Upper lobe of left lung (tissue), 6 donors: ENCODE measurements around the gene DMAP1. TPM values are rescaled to one million over a fixed set of nuclear protein-coding genes. Genes with fewer than 3 reads are reported as not detected.
"Not testable (repeated sequence)": the region's sequence is repeated elsewhere in the genome, so short reads cannot be mapped to it uniquely, and the experiment has no call there.

Source experiments
- ATAC-seq, 2 donors: fragments of 200-7000 bp; cut with Tn5 transposase; one replicate each; pipeline ENCODE4 v1.9.1; 2022; ENCODE audit warnings: mild to moderate bottlenecking in 2 of 2, moderate library complexity in 2 of 2; ENCODE audit not compliant: low FRiP score in 2 of 2
- DNase-seq, 2 donors: peaks; one replicate each; pipeline ENCODE4 v3.0.0-alpha.2; 2019 to 2020
- H3K27ac ChIP-seq, 4 donors: fragments of 200-600 bp; sonication (generic); one replicate each; pipeline ENCODE4 v1.5.1; 2016 to 2019
- H3K27me3 ChIP-seq, 4 donors: fragments of 200-600 bp; sonication (generic); one replicate each; pipeline ENCODE4 v1.5.1; 2017 to 2019
- H3K36me3 ChIP-seq, 4 donors: fragments of 200-600 bp; sonication (generic); one replicate each; pipeline ENCODE4 v1.5.1; 2016 to 2019
- H3K4me1 ChIP-seq, 4 donors: fragments of 200-600 bp; sonication (generic); one replicate each; pipeline ENCODE4 v1.5.1; 2018 to 2019
- H3K4me3 ChIP-seq, 4 donors: fragments of 200-600 bp; sonication (generic); one replicate each; pipeline ENCODE4 v1.5.1; 2017 to 2019; ENCODE audit warnings: mild to moderate bottlenecking in 2 of 4, moderate library complexity in 1 of 4
- H3K9me3 ChIP-seq, 4 donors: fragments of 200-600 bp; sonication (generic); one replicate each; pipeline ENCODE4 v1.5.1; 2018 to 2019
- EP300 ChIP-seq, 4 donors: sonication (generic); formaldehyde crosslinking; IDR thresholded peaks; one replicate each; pipeline ENCODE4 v1.5.1; 2017; ENCODE audit warnings: antibody characterized with exemption in 4 of 4, control low read depth in 2 of 4
- POLR2A ChIP-seq, 4 donors: fragments of 450-650 bp; IDR thresholded peaks; one replicate each; pipeline ENCODE4 v1.5.1; 2016 to 2017; ENCODE audit warnings: antibody characterized with exemption in 4 of 4, mild to moderate bottlenecking in 2 of 4
- POLR2AphosphoS5 ChIP-seq, 2 donors: sonication (generic); formaldehyde crosslinking; IDR thresholded peaks; one replicate each; pipeline ENCODE4 v1.5.1; 2017; ENCODE audit warnings: antibody characterized with exemption in 2 of 2
- whole genome bisulfite sequencing, 2 donors: methylation state at CpG; one replicate each; pipeline ENCODE4 v1.1.5; 2017 to 2018; 5-methylcytosine and 5-hydroxymethylcytosine counted together
- total RNA-seq, 6 donors: library from RNA; depleted of rRNA in 4 of 6; stranded (reverse); fragments of >200 nt in 4 of 6; gene quantifications; one replicate each; pipeline versions ENCODE4 v1.1.0 to v1.2.1, GENCODE V29; 2016 to 2021
- TF ChIP-seq, protein P1 (sequence below), 6 experiments: fragments of 450-650 bp in 4 of 6; fragments of 200-600 bp in 2 of 6; sonication (generic) in 2 of 6; IDR thresholded peaks; one replicate each; pipeline ENCODE4 v1.5.1; 2016 to 2019; ENCODE audit warnings: antibody characterized with exemption in 6 of 6
- donor health status: DM: no; HTN: no; CAD: no; lungs with moderate emphysema.
- donor health status: DM: no; HTN: yes; CAD: no; lungs with severe emphysema.

DMAP1 gene
- total RNA-seq, 6 donors from 2014 or later, result 32.1 to 236 (median 39.7) TPM

DNA sequence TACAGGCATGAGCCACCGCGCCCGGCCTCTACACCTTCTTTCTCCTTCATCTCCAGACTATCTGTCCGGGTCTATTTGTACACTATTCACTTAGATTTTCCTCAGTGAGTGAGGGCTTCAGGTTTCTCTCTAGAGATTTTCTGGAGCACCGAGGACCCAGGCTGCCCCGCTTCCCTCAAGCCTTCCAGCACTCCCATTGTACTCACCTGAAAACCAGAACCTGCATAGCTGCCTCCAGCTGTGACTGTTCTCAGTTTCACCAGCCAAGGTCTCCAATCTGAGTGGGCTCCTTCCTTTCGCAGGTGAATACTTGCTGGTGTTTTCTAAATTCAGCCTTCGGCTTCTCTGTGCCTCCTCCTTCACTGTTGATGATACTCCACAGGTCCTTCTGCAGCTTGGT, 12.9 kb upstream of the DMAP1 start:
- no peak overlapping the region for H3K27ac ChIP-seq
- H3K27me3 ChIP-seq, result no peaks in the 10 kb centered on the region
- H3K9me3 ChIP-seq, result no peaks in the 10 kb centered on the region
- ATAC-seq (no peak), DNase-seq (no peak)
- no peak overlapping the region for H3K4me3 ChIP-seq
- H3K36me3 ChIP-seq, result no peaks in the 10 kb centered on the region
- 85 to 93% methylated on average over 8 of the region's 8 CpGs for WGBS, 2 donors
- no peak for TF ChIP-seq POLR2AphosphoS5 (IDR thresholded peaks at IDR 0.05)
- TF ChIP-seq, protein P1, sequence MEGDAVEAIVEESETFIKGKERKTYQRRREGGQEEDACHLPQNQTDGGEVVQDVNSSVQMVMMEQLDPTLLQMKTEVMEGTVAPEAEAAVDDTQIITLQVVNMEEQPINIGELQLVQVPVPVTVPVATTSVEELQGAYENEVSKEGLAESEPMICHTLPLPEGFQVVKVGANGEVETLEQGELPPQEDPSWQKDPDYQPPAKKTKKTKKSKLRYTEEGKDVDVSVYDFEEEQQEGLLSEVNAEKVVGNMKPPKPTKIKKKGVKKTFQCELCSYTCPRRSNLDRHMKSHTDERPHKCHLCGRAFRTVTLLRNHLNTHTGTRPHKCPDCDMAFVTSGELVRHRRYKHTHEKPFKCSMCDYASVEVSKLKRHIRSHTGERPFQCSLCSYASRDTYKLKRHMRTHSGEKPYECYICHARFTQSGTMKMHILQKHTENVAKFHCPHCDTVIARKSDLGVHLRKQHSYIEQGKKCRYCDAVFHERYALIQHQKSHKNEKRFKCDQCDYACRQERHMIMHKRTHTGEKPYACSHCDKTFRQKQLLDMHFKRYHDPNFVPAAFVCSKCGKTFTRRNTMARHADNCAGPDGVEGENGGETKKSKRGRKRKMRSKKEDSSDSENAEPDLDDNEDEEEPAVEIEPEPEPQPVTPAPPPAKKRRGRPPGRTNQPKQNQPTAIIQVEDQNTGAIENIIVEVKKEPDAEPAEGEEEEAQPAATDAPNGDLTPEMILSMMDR (IDR thresholded peaks at IDR 0.05), result no peak
- no peak for TF ChIP-seq POLR2A (IDR thresholded peaks at IDR 0.05)
- no peak for TF ChIP-seq EP300 (IDR thresholded peaks at IDR 0.05)
- no peaks in the 10 kb centered on the region for H3K4me1 ChIP-seq

DNA sequence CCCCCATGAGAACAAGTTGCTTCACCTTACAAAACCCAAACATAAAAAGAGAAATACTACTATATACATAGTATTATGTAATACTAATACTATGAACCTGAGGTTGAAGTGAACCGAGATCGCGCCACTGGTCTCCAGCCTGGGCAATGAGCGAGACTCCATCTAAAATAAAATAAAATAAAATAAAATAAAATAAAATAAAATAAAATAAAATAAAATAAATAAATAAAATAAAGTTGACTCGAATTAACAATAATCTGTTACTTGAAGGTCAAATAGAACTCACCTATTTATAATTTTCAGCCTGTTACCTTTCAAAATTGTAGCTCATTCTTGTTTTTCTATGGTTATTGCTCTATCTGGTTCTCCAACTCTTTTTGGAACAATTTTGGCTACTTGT, 6.7 kb upstream of the DMAP1 start:
- not testable (repeated sequence) for H3K36me3 ChIP-seq, H3K9me3 ChIP-seq, H3K4me1 ChIP-seq, H3K27ac ChIP-seq, ATAC-seq, H3K4me3 ChIP-seq, DNase-seq, H3K27me3 ChIP-seq
- WGBS, 2 donors, result 80 to 91% methylated on average over 5 of the region's 5 CpGs

DNA sequence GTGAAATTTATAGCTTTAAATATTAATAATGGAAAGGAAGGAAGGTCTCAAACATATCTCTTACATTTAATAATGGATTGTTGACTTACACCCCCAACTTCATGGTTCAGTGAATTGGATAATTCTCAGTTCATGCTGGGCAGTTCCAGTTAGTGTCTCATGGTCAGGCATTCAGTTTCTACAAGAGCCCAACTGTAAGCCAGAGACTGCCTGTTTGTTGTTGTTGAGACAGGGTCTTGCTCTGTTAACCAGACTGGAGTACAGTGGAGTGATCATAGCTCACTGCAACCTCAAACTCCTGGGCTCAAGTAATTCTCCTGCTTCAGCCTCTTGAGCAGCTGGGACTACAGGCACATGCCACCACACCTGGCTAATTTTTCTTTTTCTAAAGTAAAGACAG, 5.0 kb upstream of the DMAP1 start:
- ATAC-seq (no peak), DNase-seq (no peak)
- H3K27ac ChIP-seq, result no peak overlapping the region
- peaks cover 6 to 10% (median 8%) of the 10 kb centered on the region in 4 donors for H3K4me1 ChIP-seq
- TF ChIP-seq POLR2A (IDR thresholded peaks at IDR 0.05) (no peak), POLR2AphosphoS5 (IDR thresholded peaks at IDR 0.05) (no peak)
- TF ChIP-seq, protein P1 (IDR thresholded peaks at IDR 0.05), result no peak
- H3K36me3 ChIP-seq, result no peaks in the 10 kb centered on the region
- no peaks in the 10 kb centered on the region for H3K27me3 ChIP-seq
- H3K4me3 ChIP-seq, result no peak overlapping the region
- no peaks in the 10 kb centered on the region for H3K9me3 ChIP-seq

DNA sequence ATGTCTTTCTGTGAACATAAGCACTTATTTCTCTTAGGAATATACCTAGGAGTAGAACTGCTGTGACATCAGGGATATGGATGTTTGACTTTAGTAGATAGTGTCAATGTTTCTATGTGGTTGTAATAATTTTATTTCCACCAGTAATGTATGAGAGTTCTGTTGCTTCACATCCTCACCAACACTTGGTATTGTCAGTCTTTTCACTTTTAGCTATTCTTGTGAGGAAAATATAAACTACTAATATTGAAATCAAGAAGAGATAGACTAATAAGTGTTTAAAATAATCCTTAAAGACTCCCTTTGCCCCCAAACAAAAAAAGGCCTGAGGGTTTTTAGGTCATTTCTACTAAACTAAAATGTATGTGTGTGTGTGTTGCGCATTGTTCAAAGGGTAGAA, 2.7 kb upstream of the DMAP1 start:
- Histone ChIP-seq H3K9me3 (no peaks in the 10 kb centered on the region), H3K36me3 (peaks cover 0 to 8% (median 4%) of the 10 kb centered on the region in 4 donors), H3K27me3 (no peaks in the 10 kb centered on the region), H3K4me1 (peaks cover 14 to 21% (median 17%) of the 10 kb centered on the region in 4 donors), H3K4me3 (no peak overlapping the region), H3K27ac (no peak overlapping the region)
- DNase-seq (no peak), ATAC-seq (no peak)
- WGBS, 2 donors, result 94 to 95% methylated on average over 1 of the region's 1 CpG
- TF ChIP-seq EP300 (IDR thresholded peaks at IDR 0.05), result no peak
- no peak for TF ChIP-seq POLR2AphosphoS5 (IDR thresholded peaks at IDR 0.05)
- TF ChIP-seq, protein P1 (IDR thresholded peaks at IDR 0.05), result no peak
- TF ChIP-seq POLR2A (IDR thresholded peaks at IDR 0.05), result no peak

DNA sequence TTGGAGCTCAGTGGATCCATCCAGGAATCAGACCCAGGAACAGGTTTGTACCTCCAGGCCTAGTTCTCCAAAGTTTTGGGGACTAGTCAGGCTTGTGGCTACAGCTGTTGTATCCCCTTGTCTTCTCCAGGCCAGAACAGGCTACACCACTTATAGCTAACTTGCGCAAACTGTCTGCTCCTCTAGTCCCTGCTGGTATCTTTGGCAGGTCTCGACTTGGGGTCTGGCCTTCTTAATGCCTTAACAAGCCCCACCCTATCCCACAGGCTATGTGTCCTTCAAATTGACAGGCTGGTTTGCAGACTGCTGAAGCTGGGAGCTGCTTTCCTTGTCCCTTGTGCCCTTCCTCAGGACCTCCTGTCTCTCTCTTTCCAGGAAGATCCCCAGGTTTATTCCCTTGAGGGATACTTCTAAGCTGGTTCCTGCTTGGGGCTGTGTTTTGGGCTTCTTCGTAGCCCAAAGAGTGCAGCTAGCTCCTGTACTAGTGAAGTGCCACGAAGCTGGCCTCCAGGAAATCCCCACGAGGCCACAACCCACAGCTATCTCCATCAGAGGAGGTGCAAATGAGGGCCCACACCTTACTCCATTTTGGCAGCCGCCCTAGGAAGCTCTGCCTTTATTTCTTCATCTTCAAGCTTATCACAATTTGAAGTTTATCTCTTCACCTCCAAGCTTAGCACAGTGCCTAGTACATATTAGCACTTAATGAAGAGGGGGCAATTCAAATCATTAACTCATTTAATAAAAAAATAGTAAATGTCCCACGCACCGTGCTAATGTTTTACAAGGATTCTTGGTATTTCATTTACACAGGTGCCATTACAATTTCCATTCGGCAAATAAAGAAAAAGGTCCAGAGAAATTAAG, 683 bp upstream of the DMAP1 start:
- Histone ChIP-seq H3K36me3 (peaks cover 6 to 27% (median 14%) of the 10 kb centered on the region in 4 donors), H3K9me3 (no peaks in the 10 kb centered on the region), H3K27me3 (no peaks in the 10 kb centered on the region), H3K4me1 (peaks cover 14 to 21% (median 17%) of the 10 kb centered on the region in 4 donors), H3K27ac (peak overlapping the region; percentile 65 to 88 (median 78)), H3K4me3 (peak overlapping the region; percentile 46 to 93 (median 82))
- no peak for DNase-seq
- ATAC-seq, result no peak
- TF ChIP-seq, protein P1 (IDR thresholded peaks at IDR 0.05), result no peak
- no peak for TF ChIP-seq POLR2AphosphoS5 (IDR thresholded peaks at IDR 0.05)
- WGBS, 2 donors, result 41 to 44% methylated on average over 9 of the region's 9 CpGs
